RWPE1 (cell line): ENCODE data around the gene NHS.

Experiments
- CTCF ChIA-PET: fragments of 350-600 bp; sonication (Branson Sonifier 250); formaldehyde crosslinking; extraction: SDS; loops from one replicate; lab custom pipeline; 2021; lab: Yijun Ruan, JAX
- POLR2A ChIA-PET: fragments of 400-600 bp; formaldehyde crosslinking; extraction: SDS; loops from one replicate; lab custom pipeline; 2020; ENCODE audit warnings: antibody characterized with exemption; ENCODE audit not compliant: low non-redundant PET; lab: Yijun Ruan, JAX
- DNase-seq: peaks from one replicate; pipeline ENCODE4 v3.0.0; 2012; ENCODE audit warnings: low spot score
- H3K27ac ChIP-seq: fragments of 450-650 bp; 2 replicates; pipeline ENCODE4 v1.5.1; 2017
- CTCF ChIP-seq: fragments of 450-650 bp; conservative IDR thresholded peaks from 2 replicates; pipeline ENCODE4 v1.5.1; 2017; ENCODE audit warnings: low read depth, mild to moderate bottlenecking

NHS gene

GRCh38 chrX:17718649-17719165 is 343.7 kb downstream of the NHS start:
- ChIA-PET POLR2A (no interaction called here), CTCF (no interaction called here)
- H3K27ac ChIP-seq: no peak overlapping the region

GRCh38 chrX:17719711-17720110 is 344.7 kb downstream of the NHS start:
- no peak for TF ChIP-seq CTCF
- ChIA-PET CTCF (interaction anchor here (0.8 kb wide), 1 partner anchor 12 kb away, joined by 5 read pairs; no protein-coding TSS in a partner anchor), POLR2A (no interaction called here)
- no peak overlapping the region for H3K27ac ChIP-seq
- no peak for DNase-seq

More at GRCh38 chrX:17718649-17719165, 343.7 kb downstream of the NHS start:
- no peak for TF ChIP-seq CTCF
- DNase-seq: no peak

GRCh38 chrX:17721715-17722114 is 346.7 kb downstream of the NHS start:
- H3K27ac ChIP-seq: no peak overlapping the region

GRCh38 chrX:17725181-17725580 is 350.2 kb downstream of the NHS start:
- no peak overlapping the region for H3K27ac ChIP-seq
- CTCF ChIA-PET: no interaction called here
- no peak for TF ChIP-seq CTCF
- DNase-seq: no peak
- POLR2A ChIA-PET: no interaction called here

More at GRCh38 chrX:17721715-17722114, 346.7 kb downstream of the NHS start:
- POLR2A ChIA-PET: no interaction called here
- TF ChIP-seq CTCF: no peak
- DNase-seq: no peak
- CTCF ChIA-PET: no interaction called here

- CTCF ChIA-PET: interaction anchor here (0.5 kb wide), 1 partner anchor 12 kb away, joined by 5 read pairs; no protein-coding TSS in a partner anchor
- H3K27ac ChIP-seq: no peak overlapping the region
- TF ChIP-seq CTCF: no peak
- DNase-seq: no peak
- POLR2A ChIA-PET: no interaction called here
Measured at GRCh38 chrX:17732138-17732783, 357.3 kb downstream of the NHS start.

- CTCF ChIA-PET: no interaction called here
- TF ChIP-seq CTCF: no peak
- DNase-seq: no peak
- POLR2A ChIA-PET: no interaction called here
- no peak overlapping the region for H3K27ac ChIP-seq
Measured at GRCh38 chrX:17735406-17735805, 360.4 kb downstream of the NHS start.
